Endothelial cell of umbilical vein (primary cell): ENCODE measurements around the gene RPGR. TPM values are rescaled to one million over a fixed set of nuclear protein-coding genes. Genes with fewer than 3 reads are reported as not detected.

ENCODE experiments used
- BruUV-seq: library from RNA; stranded (reverse); fragments of 400-500 nt; replicated peaks from 2 replicates; lab custom pipeline; 2021; lab: Mats Ljungman, UMichigan
- CTCF ChIA-PET: fragments of 300-600, 350-600 bp; sonication (Branson Sonifier 250); formaldehyde crosslinking; loops from one replicate; lab custom pipeline; 2021; ENCODE audit warnings: antibody characterized with exemption, inconsistent platforms; lab: Charles Lee
- POLR2A ChIA-PET: fragments of 300-600, 350-600 bp; sonication (Branson Sonifier 250); formaldehyde crosslinking; loops from one replicate; lab custom pipeline; 2021; ENCODE audit warnings: antibody characterized with exemption, inconsistent platforms; lab: Charles Lee
- DNase-seq: peaks from one replicate; pipeline ENCODE4 v3.0.0-alpha.2; 2011; ENCODE audit warnings: low read depth, low spot score
- FAIRE-seq: peaks from 2 replicates; lab custom pipeline; 2011; peaks lifted over from hg19 to GRCh38; lab: Jason Lieb, UNC
- H2AFZ ChIP-seq: 2 replicates; pipeline ENCODE4 v1.6.0; 2012; ENCODE audit warnings: low read depth, low read length, control low read depth, inconsistent platforms
- H3K27ac ChIP-seq: 2 replicates; pipeline ENCODE4 v1.5.1; 2011; ENCODE audit warnings: low read depth, mild to moderate bottlenecking, control low read depth, low read length, moderate library complexity; ENCODE audit not compliant: insufficient read depth
- H3K27me3 ChIP-seq, 2 experiments: 2 replicates each; pipeline versions ENCODE4 v1.6.0 to v1.6.1; 2011; ENCODE audit warnings: low read length in 2 of 2, mixed read lengths in 1 of 2; ENCODE audit not compliant: control insufficient read depth in 2 of 2, insufficient read depth in 2 of 2
- H3K36me3 ChIP-seq, 2 experiments: 2 replicates in 1 of 2; 3 replicates in 1 of 2; pipeline ENCODE4 v1.5.1; 2011; ENCODE audit warnings: low read length in 2 of 2, mild to moderate bottlenecking in 1 of 2, moderate library complexity in 1 of 2; ENCODE audit not compliant: control insufficient read depth in 2 of 2, insufficient read depth in 2 of 2; ENCODE audit errors: extremely low read depth in 1 of 2
- H3K4me1 ChIP-seq: 3 replicates; pipeline ENCODE4 v1.5.1; 2011; ENCODE audit warnings: mild to moderate bottlenecking, low read length; ENCODE audit not compliant: control insufficient read depth, insufficient read depth; ENCODE audit errors: extremely low read depth
- H3K4me2 ChIP-seq: 2 replicates; pipeline ENCODE4 v1.6.1; 2011; ENCODE audit warnings: low read length, control low read depth, mixed read lengths; ENCODE audit not compliant: insufficient read depth
- H3K4me3 ChIP-seq, 3 experiments: fragments of 200-600 bp in 1 of 3; sonication (generic), shearing (Covaris generic) in 1 of 3; replicated peaks in 1 of 3; 2 replicates each; pipeline ENCODE4 v1.5.1; 2011 to 2016; ENCODE audit warnings: control low read depth in 3 of 3, low read length in 3 of 3, mild to moderate bottlenecking in 2 of 3, inconsistent platforms in 1 of 3, low read depth in 1 of 3, moderate library complexity in 1 of 3; ENCODE audit not compliant: insufficient read depth in 1 of 3
- H3K79me2 ChIP-seq: 2 replicates; pipeline ENCODE4 v1.6.0; 2012; ENCODE audit warnings: low read length, inconsistent platforms; ENCODE audit not compliant: control insufficient read depth, insufficient read depth
- H3K9ac ChIP-seq: replicated peaks from 2 replicates; pipeline ENCODE3; 2011; ENCODE audit warnings: low read length, control low read depth; ENCODE audit not compliant: insufficient read depth; ENCODE audit errors: extremely low read depth
- H3K9me1 ChIP-seq: replicated peaks from 3 replicates; pipeline ENCODE4 v1.6.0; 2011; ENCODE audit warnings: mild to moderate bottlenecking, low read length; ENCODE audit not compliant: control insufficient read depth, insufficient read depth; ENCODE audit errors: extremely low read depth
- H3K9me3 ChIP-seq: replicated peaks from 2 replicates; pipeline ENCODE4 v1.5.1; 2012; ENCODE audit warnings: low read length, inconsistent platforms; ENCODE audit not compliant: control insufficient read depth, insufficient read depth
- H4K20me1 ChIP-seq: replicated peaks from 2 replicates; pipeline ENCODE3; 2011; ENCODE audit warnings: mild to moderate bottlenecking, low read length; ENCODE audit not compliant: control insufficient read depth, insufficient read depth; ENCODE audit errors: extremely low read depth
- CTCF ChIP-seq, 2 donors: IDR thresholded peaks; 1 replicate in 1 of 2; 2 replicates in 1 of 2; pipeline ENCODE4 v1.5.1; 2011; ENCODE audit warnings: low read length in 2 of 2, mild to moderate bottlenecking in 2 of 2, moderate library complexity in 2 of 2, control low read depth in 1 of 2, inconsistent platforms in 1 of 2, low read depth in 1 of 2; ENCODE audit not compliant: insufficient read depth in 1 of 2; ENCODE audit errors: extremely low read depth in 1 of 2
- EZH2 ChIP-seq: IDR thresholded peaks from 2 replicates; pipeline ENCODE4 v1.6.1; 2012; ENCODE audit warnings: borderline replicate concordance, low read depth, mild to moderate bottlenecking, moderate library complexity, low read length, inconsistent platforms; ENCODE audit not compliant: severe bottlenecking
- FOS ChIP-seq: IDR thresholded peaks from 2 replicates; pipeline ENCODE4 v1.6.1; 2011; ENCODE audit warnings: mild to moderate bottlenecking, low read length, moderate library complexity, borderline replicate concordance; ENCODE audit not compliant: insufficient read depth
- GATA2 ChIP-seq: IDR thresholded peaks from 2 replicates; pipeline ENCODE4 v1.7.0; 2011; ENCODE audit warnings: low read depth, mild to moderate bottlenecking, moderate library complexity, mixed read lengths, low read length; ENCODE audit not compliant: insufficient read length, insufficient read depth
- JUN ChIP-seq: IDR thresholded peaks from 2 replicates; pipeline ENCODE4 v1.6.1; 2011; ENCODE audit warnings: borderline replicate concordance, low read depth; ENCODE audit not compliant: insufficient read length, insufficient read depth
- MYC ChIP-seq: IDR thresholded peaks from one replicate; pipeline ENCODE4 v1.6.1; 2011; ENCODE audit warnings: mild to moderate bottlenecking, low read depth, low read length
- POLR2A ChIP-seq: IDR thresholded peaks from 2 replicates; pipeline ENCODE4 v1.6.1; 2012; ENCODE audit warnings: low read depth, mild to moderate bottlenecking, control low read depth, low read length
- POLR2AphosphoS5 ChIP-seq: IDR thresholded peaks from 2 replicates; pipeline ENCODE4 v1.6.1; 2012; ENCODE audit warnings: low read depth, mild to moderate bottlenecking, control low read depth, low read length, moderate library complexity; ENCODE audit not compliant: insufficient read depth
- dilution Hi-C: fragments of 300-500 bp; cut with MboI; formaldehyde crosslinking; loops from one replicate; pipeline ENCODE4 v1.15.0; 2019; ENCODE audit warnings: low sequenced_read_pairs; ENCODE audit not compliant: extremely low pct_ligation_motif_present
- intact Hi-C: fragments of 100-400 bp; cut with micrococcal nuclease; formaldehyde crosslinking; loops from one replicate; pipeline ENCODE4 v1.10.0; 2022
- polyA plus RNA-seq, 4 experiments: library from polyadenylated mRNA; depleted of rRNA in 3 of 4; stranded (reverse) in 3 of 4; unstranded in 1 of 4; fragments of >200 nt; gene quantifications; 2 replicates each; pipeline versions ENCODE4 v1.2.1 to v1.2.3, GENCODE V29; 2011 to 2012; ENCODE audit warnings: missing spikeins in 1 of 4
- total RNA-seq: library from RNA; stranded (reverse); gene quantifications from 2 replicates; pipeline ENCODE4 v1.2.3, GENCODE V29; 2021
- TF ChIP-seq, protein P1 (sequence below): IDR thresholded peaks from 2 replicates; pipeline ENCODE4 v1.6.1; 2011; ENCODE audit not compliant: insufficient read depth, insufficient read length

RPGR gene
- total and polyA plus RNA-seq, 2 donors (not counting 3 experiments of a cell fraction or from before 2014, with no cell fraction given) = 2.7 to 24.0 TPM

DNA sequence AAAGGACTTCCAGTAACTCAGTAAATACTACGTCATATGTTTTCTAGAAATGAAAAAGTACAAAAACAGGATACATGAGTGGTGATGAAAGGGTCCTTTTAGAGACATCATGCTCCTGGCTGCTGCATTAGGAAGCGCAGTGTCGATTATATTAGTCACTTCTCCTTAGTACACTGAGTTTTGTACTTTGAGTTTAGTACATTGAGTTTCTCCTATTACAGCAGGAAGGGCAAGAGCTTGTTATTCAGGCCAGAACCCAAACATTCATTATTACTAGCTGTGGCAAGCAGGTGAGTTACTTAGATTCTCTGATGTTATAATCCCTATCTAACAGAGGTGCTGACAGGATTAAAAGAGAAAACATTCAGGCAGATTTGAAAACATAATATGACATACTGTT, 21.3 kb downstream of the RPGR start:
- FAIRE-seq = peak; percentile 98
- Histone ChIP-seq H3K9me1 (no peaks in the 10 kb centered on the region), H3K27me3 (no peaks in the 10 kb centered on the region), H3K79me2 (no peaks in the 10 kb centered on the region), H4K20me1 (no peaks in the 10 kb centered on the region), H3K4me1 (peaks cover 32% of the 10 kb centered on the region), H2AFZ (no peak overlapping the region), H3K27ac (peak overlapping the region; percentile 87), H3K4me3 (peak overlapping the region in 1 of 3 experiments; percentile 40), H3K4me2 (peak overlapping the region; percentile 64), H3K9ac (peak overlapping the region; percentile 78), H3K9me3 (no peaks in the 10 kb centered on the region), H3K36me3 (no peaks in the 10 kb centered on the region)
- intact Hi-C loops = no loop called here
- no TSS peak for BruUV-seq
- dilution Hi-C loops = no loop called here
- ChIA-PET CTCF (interaction anchor here (6.6 kb wide), 1 partner anchor 21 kb away, joined by 100 read pairs; the partner anchor contains the start of gene RPGR), POLR2A (interaction anchor here (1.7 kb wide), 1 partner anchor 21 kb away, joined by 10 read pairs; the partner anchor contains the start of gene RPGR)
- peak; percentile 90 for DNase-seq
- TF ChIP-seq CTCF (IDR thresholded peaks at IDR 0.05; ENCODE audit: extremely low read depth in 1 of 2, insufficient read depth in 1 of 2, low read depth in 1 of 2, low read length in 2 of 2) (no peak), POLR2A (no peak), GATA2 (no peak), FOS (peak; percentile 58), POLR2AphosphoS5 (peak; percentile 69), MYC (no peak), EZH2 (no peak), JUN (peak; percentile 82)
- TF ChIP-seq, protein P1, sequence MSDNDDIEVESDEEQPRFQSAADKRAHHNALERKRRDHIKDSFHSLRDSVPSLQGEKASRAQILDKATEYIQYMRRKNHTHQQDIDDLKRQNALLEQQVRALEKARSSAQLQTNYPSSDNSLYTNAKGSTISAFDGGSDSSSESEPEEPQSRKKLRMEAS = no peak
